ENCODE results near the gene ARHGEF37.

GRCh38 chr5:149540089-149540488 is 41.2 kb upstream of the ARHGEF37 start:
- TF ChIP-seq SP1 (IDR thresholded peaks at IDR 0.05) (no peak), BHLHE40 (IDR thresholded peaks at IDR 0.05; ENCODE audit: borderline replicate concordance) (no peak), ARNT (IDR thresholded peaks at IDR 0.05) (no peak), ELF4 (IDR thresholded peaks at IDR 0.05) (no peak)
